Subcutaneous abdominal adipose tissue (tissue), 5 donors: ENCODE data around the gene JOSD1.

Source experiments
- H3K27ac ChIP-seq: one replicate; pipeline ENCODE4 v1.7.0; 2013; ENCODE audit warnings: low read depth, mild to moderate bottlenecking, inconsistent platforms, low read length, moderate library complexity
- H3K27me3 ChIP-seq, 5 donors: one replicate each; pipeline ENCODE4 v1.7.0; 2013; ENCODE audit warnings: low read length in 5 of 5, inconsistent platforms in 1 of 5; ENCODE audit not compliant: control insufficient read depth in 5 of 5, insufficient read depth in 4 of 5
- H3K36me3 ChIP-seq, 5 donors: one replicate each; pipeline ENCODE4 v1.7.0; 2013; ENCODE audit warnings: low read length in 5 of 5; ENCODE audit not compliant: control insufficient read depth in 5 of 5, insufficient read depth in 5 of 5
- H3K4me1 ChIP-seq, 5 donors: one replicate each; pipeline ENCODE4 v1.7.0; 2013; ENCODE audit warnings: low read length in 5 of 5, mild to moderate bottlenecking in 3 of 5, moderate library complexity in 1 of 5; ENCODE audit not compliant: control insufficient read depth in 5 of 5, insufficient read depth in 5 of 5
- H3K4me3 ChIP-seq, 5 donors: one replicate each; pipeline ENCODE4 v1.7.0; 2013; ENCODE audit warnings: low read length in 5 of 5, low read depth in 1 of 5
- H3K9ac ChIP-seq, 5 donors: one replicate each; pipeline ENCODE4 v1.7.0; 2013; ENCODE audit warnings: low read length in 5 of 5, mild to moderate bottlenecking in 4 of 5, moderate library complexity in 3 of 5
- H3K9me3 ChIP-seq, 5 donors: one replicate each; pipeline ENCODE4 v1.7.0; 2013; ENCODE audit warnings: low read length in 5 of 5; ENCODE audit not compliant: control insufficient read depth in 5 of 5
- donor health status: healthy.
- donor health status: healthy.
- donor health status: healthy.
- donor health status: healthy.
- donor health status: healthy.

Gene JOSD1

GRCh38 chr22:38696606-38697424 lies 3.9 kb downstream of the JOSD1 start:
- Histone ChIP-seq H3K4me1 (peaks cover 10 to 60% (median 50%) of the 10 kb centered on the region in 5 donors), H3K27me3 (no peaks in the 10 kb centered on the region), H3K9ac (peak overlapping the region in 2 of 5 donors; percentile 0 to 56), H3K27ac (peak overlapping the region; percentile 70), H3K9me3 (no peaks in the 10 kb centered on the region), H3K4me3 (peak overlapping the region in 2 of 5 donors; percentile 3 to 22), H3K36me3 (peaks cover 0 to 12% (median 3%) of the 10 kb centered on the region in 5 donors)

- Histone ChIP-seq H3K27ac (peak overlapping the region; percentile 1), H3K36me3 (peaks cover 0 to 26% (median 6%) of the 10 kb centered on the region in 5 donors), H3K4me1 (peaks cover 10 to 49% (median 41%) of the 10 kb centered on the region in 5 donors), H3K4me3 (no peak overlapping the region), H3K9ac (no peak overlapping the region), H3K9me3 (no peaks in the 10 kb centered on the region), H3K27me3 (no peaks in the 10 kb centered on the region)
Observed at GRCh38 chr22:38694940-38695339, 5.8 kb downstream of the JOSD1 start.

GRCh38 chr22:38694049-38694448 lies 6.7 kb downstream of the JOSD1 start:
- H3K4me1 ChIP-seq, result peaks cover 4 to 41% (median 32%) of the 10 kb centered on the region in 5 donors
- no peaks in the 10 kb centered on the region for H3K27me3 ChIP-seq

GRCh38 chr22:38689651-38690050 lies 11.1 kb downstream of the JOSD1 start:
- Histone ChIP-seq H3K27me3 (no peaks in the 10 kb centered on the region), H3K4me1 (peaks cover 0 to 4% (median 0%) of the 10 kb centered on the region in 5 donors), H3K9ac (no peak overlapping the region), H3K36me3 (peaks cover 0 to 76% (median 50%) of the 10 kb centered on the region in 5 donors), H3K9me3 (no peaks in the 10 kb centered on the region), H3K4me3 (no peak overlapping the region), H3K27ac (no peak overlapping the region)

More at GRCh38 chr22:38694049-38694448, 6.7 kb downstream of the JOSD1 start:
- H3K36me3 ChIP-seq, result peaks cover 0 to 33% (median 13%) of the 10 kb centered on the region in 5 donors
- no peaks in the 10 kb centered on the region for H3K9me3 ChIP-seq
- no peak overlapping the region for H3K4me3 ChIP-seq
- no peak overlapping the region for H3K27ac ChIP-seq
- no peak overlapping the region for H3K9ac ChIP-seq

GRCh38 chr22:38685761-38686160 lies 15.0 kb downstream of the JOSD1 start:
- Histone ChIP-seq H3K27ac (no peak overlapping the region), H3K9ac (no peak overlapping the region), H3K4me1 (peaks cover 3 to 16% (median 11%) of the 10 kb centered on the region in 5 donors), H3K9me3 (no peaks in the 10 kb centered on the region), H3K4me3 (no peak overlapping the region), H3K36me3 (peaks cover 3 to 69% (median 57%) of the 10 kb centered on the region in 5 donors), H3K27me3 (no peaks in the 10 kb centered on the region)

DNA sequence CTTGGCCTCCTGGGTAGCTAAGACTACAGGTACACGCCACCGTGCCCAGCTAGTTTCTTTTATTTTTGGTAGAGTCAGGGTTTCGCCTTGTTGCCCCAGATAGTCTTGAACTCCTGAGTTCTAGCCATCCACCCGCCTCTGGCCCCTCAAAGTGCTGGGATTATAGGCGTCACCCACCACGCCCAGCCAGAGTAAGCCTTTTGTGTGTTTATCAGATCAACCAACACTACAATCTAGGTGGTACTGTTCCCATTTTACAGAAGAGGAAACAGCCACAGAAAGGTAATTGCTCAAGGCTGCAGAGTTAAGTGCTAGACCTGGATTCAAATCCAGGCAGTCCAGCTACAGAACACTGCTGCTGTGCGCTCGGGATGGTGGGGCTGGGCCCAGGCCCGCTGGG lies 15.8 kb downstream of the JOSD1 start:
- Histone ChIP-seq H3K36me3 (peaks cover 3 to 64% (median 57%) of the 10 kb centered on the region in 5 donors), H3K4me3 (no peak overlapping the region), H3K9ac (peak overlapping the region in 1 of 5 donors; percentile 9), H3K9me3 (no peaks in the 10 kb centered on the region), H3K27ac (no peak overlapping the region), H3K4me1 (peaks cover 3 to 16% (median 11%) of the 10 kb centered on the region in 5 donors), H3K27me3 (no peaks in the 10 kb centered on the region)

DNA sequence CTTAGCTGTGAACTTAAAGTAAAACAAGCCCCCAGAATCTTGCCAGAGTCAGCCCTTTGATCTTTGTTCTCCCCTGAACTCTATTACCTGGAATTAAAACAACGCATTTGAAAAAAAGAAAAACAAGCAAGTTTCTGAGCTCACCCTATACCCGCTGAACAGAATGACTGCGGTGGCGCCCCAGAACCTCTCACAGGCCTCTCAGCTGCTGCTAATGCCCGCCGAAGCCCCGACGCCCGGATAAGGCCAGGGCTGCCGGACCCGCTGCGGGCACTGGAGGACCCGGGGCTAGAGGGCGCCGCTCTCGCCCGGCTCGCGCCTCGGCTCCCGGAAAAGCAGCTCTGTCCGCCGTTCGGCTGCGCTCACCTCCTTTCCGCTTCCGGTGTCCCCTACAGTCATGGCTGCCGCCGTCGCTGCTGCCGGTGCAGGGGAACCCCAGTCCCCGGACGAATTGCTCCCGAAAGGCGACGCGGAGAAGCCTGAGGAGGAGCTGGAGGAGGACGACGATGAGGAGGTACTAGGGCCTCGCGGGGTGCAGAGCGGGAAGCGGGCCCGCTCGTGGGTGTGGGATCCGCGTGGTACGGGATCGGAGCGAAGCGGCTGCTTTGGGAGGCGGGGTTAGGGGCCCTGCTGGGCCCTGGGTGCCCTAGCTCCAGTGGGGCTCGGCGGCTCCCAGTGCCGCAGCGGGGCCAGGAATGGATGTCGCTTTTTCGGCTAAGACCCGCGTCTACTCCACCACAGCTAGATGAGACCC lies 19.0 kb downstream of the JOSD1 start, which contains the start of gene TOMM22:
Gene TOMM22 (plus strand): TSS at position 376 of the 754 bp plus-strand sequence. CDS start 22 bp downstream, at position 398.
- peaks cover 3 to 35% (median 32%) of the 10 kb centered on the region in 5 donors for H3K36me3 ChIP-seq
- peaks cover 3 to 16% (median 11%) of the 10 kb centered on the region in 5 donors for H3K4me1 ChIP-seq
- no peaks in the 10 kb centered on the region for H3K27me3 ChIP-seq
- H3K4me3 ChIP-seq, result peak within 1 kb of the TSS; percentile 83 to 98 (median 97)
- no peaks in the 10 kb centered on the region for H3K9me3 ChIP-seq
- H3K9ac ChIP-seq, result peak within 1 kb of the TSS; percentile 87 to 99 (median 96)
- peak within 1 kb of the TSS; percentile 82 for H3K27ac ChIP-seq

GRCh38 chr22:38675833-38676232 lies 24.9 kb downstream of the JOSD1 start:
- Histone ChIP-seq H3K4me3 (no peak overlapping the region), H3K9ac (peak overlapping the region in 1 of 5 donors; percentile 23), H3K9me3 (no peaks in the 10 kb centered on the region), H3K36me3 (peaks cover 0 to 26% (median 20%) of the 10 kb centered on the region in 5 donors), H3K27ac (no peak overlapping the region), H3K4me1 (no peaks in the 10 kb centered on the region), H3K27me3 (no peaks in the 10 kb centered on the region)

GRCh38 chr22:38674888-38675287 lies 25.9 kb downstream of the JOSD1 start:
- Histone ChIP-seq H3K4me3 (no peak overlapping the region), H3K4me1 (no peaks in the 10 kb centered on the region), H3K27ac (no peak overlapping the region), H3K9ac (peak overlapping the region in 1 of 5 donors; percentile 23), H3K9me3 (no peaks in the 10 kb centered on the region), H3K27me3 (no peaks in the 10 kb centered on the region), H3K36me3 (peaks cover 0 to 29% (median 23%) of the 10 kb centered on the region in 5 donors)
